Activated naive CD4-positive, alpha-beta T cell treated with anti-CD3 and anti-CD28 coated beads, Interleukin-2, amount 10 ng/mL, durations not matched to agents 7 days and 5 days (primary cell): ENCODE measurements around the gene DDN.

Source experiments
- CTCF ChIA-PET: fragments of 350-600 bp; sonication (Branson Sonifier 250); formaldehyde crosslinking; loops from one replicate; lab custom pipeline; 2021; ENCODE audit warnings: antibody characterized with exemption; lab: Charles Lee
- DNase-seq: peaks from one replicate; pipeline ENCODE4 v3.0.0-alpha.2; 2020
- H3K27ac Mint-ChIP-seq: one replicate; pipeline ENCODE4 v1.8.0; 2021; ENCODE audit warnings: mild to moderate bottlenecking, moderate library complexity, mixed read lengths
- H3K27me3 Mint-ChIP-seq: one replicate; pipeline ENCODE4 v1.8.0; 2021; ENCODE audit warnings: mild to moderate bottlenecking, mixed read lengths
- H3K36me3 Mint-ChIP-seq: one replicate; pipeline ENCODE4 v1.8.0; 2021; ENCODE audit warnings: mixed read lengths
- H3K4me1 Mint-ChIP-seq: one replicate; pipeline ENCODE4 v1.8.0; 2021; ENCODE audit warnings: mixed read lengths
- H3K4me3 Mint-ChIP-seq: one replicate; pipeline ENCODE4 v1.8.0; 2021; ENCODE audit warnings: mild to moderate bottlenecking, moderate library complexity, mixed read lengths
- H3K9me3 Mint-ChIP-seq: one replicate; pipeline ENCODE4 v1.8.0; 2021; ENCODE audit warnings: mixed read lengths

Gene DDN

DNA sequence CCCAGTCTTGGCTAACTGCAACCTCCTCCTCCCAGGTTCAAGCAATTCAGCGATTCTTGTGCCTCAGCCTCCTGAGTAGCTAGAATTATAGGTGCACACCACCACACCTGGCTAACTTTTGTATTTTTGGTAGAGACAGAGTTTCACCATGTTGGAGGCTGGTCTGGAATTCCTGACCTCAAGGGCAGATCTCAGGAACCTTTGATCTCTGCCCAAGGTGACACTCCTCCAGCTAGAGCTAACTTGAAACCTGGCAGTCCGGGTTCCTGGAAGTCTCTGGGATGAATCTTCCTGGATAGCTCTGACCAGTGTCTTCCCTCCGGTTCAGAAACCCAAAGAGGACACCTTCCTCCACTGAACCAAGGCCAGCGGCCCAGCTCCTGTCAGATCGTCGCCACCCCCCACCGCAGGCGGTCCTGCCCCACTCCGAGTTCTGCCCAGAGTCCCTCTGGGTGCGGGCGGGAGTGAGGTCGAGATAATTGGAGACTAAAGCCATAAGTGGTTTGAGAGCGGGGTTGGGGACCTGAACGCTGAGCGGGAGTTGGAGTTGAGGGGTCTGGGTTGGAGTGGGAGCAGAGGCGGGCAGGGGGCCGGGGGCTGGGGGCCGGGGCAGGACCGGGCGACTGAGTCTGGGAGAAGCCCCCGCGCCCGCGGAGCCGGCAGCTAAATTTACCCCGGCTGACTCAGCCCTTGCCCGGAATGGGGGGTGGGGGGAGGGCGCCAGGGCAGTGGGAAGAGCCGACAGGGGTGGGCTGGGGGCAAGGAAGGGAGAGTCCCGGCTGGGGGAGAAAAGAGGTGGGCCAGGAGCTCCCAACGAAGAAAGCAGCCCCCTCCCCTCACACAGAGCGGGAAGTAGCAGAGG is 4.7 kb downstream of the DDN start:
- CTCF ChIA-PET = interaction anchor here (0.6 to 12.7 kb wide), 9 partner anchors 11 to 179 kb away, joined by 3 to 121 read pairs (median 4); partner anchors contain the start of genes DDX23, PRKAG1, RHEBL1 and WNT1
- H3K4me1 Mint-ChIP-seq = peaks cover 23% of the 10 kb centered on the region
- H3K27ac Mint-ChIP-seq = no peak overlapping the region
- H3K9me3 Mint-ChIP-seq = no peaks in the 10 kb centered on the region
- no peaks in the 10 kb centered on the region for H3K36me3 Mint-ChIP-seq
- H3K4me3 Mint-ChIP-seq = no peak overlapping the region
- H3K27me3 Mint-ChIP-seq = peaks cover 95% of the 10 kb centered on the region
- no peak for DNase-seq

DNA sequence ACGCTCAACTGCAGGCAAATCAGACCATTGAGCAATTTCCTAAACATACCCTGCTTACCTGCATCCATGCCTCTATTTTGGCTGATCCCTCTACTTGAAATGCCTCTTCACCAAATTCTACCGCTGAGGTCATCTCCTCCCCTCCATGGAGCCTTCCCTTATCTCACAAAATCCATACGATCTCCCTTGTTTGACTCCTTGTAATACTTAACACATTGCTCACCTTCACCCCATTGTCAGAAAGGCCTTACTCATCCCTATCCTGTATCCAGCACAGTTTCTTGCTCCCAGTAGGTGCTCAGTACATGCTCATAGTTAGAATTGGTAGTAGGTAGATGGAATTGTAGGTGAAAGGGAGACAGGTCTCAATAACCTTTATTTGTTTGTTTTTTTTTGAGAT is 5.4 kb downstream of the DDN start:
- Mint-ChIP-seq H3K4me1 (peaks cover 21% of the 10 kb centered on the region), H3K36me3 (no peaks in the 10 kb centered on the region), H3K9me3 (no peaks in the 10 kb centered on the region), H3K27me3 (peaks cover 95% of the 10 kb centered on the region), H3K4me3 (no peak overlapping the region), H3K27ac (no peak overlapping the region)
- CTCF ChIA-PET = interaction anchor here (0.6 to 12.7 kb wide), 6 partner anchors 12 to 358 kb away, joined by 3 to 121 read pairs (median 6); partner anchors contain the start of genes DDX23 and WNT1
- DNase-seq = no peak

DNA sequence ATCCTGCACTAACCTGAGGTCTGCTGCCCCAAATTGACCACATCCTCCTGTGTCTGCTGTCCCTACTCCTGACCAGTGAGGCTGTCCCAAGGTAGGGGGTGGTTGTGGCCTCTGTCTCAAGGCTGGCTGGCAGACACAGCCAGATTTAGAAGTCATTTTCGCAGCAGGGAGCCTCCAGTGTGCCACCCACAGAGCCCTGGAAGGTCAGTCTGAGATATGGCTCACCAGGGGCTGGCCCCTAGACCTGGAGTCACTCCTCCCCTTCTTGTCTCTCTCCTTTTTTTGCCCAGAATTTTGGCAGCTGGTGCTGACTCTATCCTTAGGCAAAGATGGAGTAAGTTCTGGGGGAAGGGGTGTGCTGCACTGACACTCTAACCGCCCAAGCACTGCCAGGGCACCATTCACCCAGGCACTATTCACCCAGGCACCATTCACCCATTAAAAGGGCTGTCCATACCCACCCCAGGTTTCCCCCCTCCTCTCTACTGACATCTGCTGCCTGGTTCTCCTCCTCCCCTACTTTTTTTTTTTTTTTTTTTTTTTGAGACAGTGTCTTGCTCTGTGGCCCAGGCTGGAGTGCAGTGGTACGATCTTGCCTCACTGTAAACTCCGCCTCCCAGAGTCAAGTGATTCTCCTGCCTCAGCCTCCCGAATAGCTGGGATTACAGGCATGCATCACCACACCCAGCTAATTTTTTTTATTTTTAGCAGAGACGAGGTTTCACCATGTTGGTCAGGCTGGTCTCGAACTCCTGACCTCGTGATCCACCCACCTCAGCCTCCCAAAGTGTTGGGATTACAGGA is 7.7 kb downstream of the DDN start:
- Mint-ChIP-seq H3K4me3 (no peak overlapping the region), H3K9me3 (no peaks in the 10 kb centered on the region), H3K27me3 (peaks cover 95% of the 10 kb centered on the region), H3K4me1 (peaks cover 14% of the 10 kb centered on the region), H3K27ac (no peak overlapping the region), H3K36me3 (no peaks in the 10 kb centered on the region)
- DNase-seq = no peak
- CTCF ChIA-PET = interaction anchor here (0.6 to 12.7 kb wide), 9 partner anchors 8 to 278 kb away, joined by 3 to 121 read pairs (median 4); partner anchors contain the start of genes WNT1 and WNT10B

DNA sequence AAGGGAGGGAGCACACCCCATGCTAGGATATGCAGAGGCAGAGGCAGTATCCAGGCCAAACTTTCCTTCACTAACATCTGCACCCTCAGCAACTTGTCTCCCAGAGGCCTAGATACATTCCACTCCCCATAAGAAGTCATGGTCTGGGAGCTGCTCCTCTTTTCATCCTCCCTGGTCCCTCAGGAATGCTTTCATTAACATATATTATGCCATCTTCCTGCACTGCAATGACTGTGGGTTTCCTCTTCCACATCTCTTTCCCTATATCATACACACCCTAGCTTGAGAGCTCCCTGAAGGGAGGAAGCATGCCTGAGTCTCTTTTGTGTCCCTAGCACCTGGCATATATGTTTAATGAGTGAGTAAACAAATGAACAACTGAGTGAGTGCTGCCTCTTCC is 8.6 kb downstream of the DDN start:
- peaks cover 14% of the 10 kb centered on the region for H3K4me1 Mint-ChIP-seq

DNA sequence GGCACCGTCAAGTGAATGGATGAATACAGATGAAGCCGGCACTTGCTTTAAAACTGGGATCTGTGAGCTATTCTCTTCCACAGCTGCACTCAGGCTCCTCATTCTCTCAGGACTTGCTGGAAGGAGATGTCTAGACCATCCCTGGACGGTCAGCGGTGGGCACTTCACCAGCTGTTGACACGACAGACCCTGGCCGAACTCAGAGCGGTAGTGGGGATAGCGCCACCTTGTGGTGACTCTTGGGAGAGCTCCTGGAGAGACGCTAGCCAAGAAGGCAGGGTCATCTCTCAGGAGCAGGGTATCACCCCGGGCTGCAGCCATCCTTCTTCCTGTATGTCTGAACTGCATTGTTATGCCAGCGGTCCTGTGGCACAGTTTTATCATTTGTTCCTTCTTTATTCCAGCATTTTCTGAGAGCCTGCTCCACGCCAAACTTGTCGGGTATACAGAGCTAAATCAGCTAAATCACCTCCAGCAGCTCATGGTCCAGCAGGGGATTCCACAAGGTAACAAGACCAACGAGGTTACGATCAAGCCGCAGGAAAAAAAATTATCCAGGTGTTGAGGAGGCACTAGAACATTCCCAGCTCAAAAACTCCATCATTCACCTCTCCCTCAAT is 11.0 kb downstream of the DDN start:
- Mint-ChIP-seq H3K27ac (no peak overlapping the region), H3K4me3 (no peak overlapping the region), H3K4me1 (peaks cover 9% of the 10 kb centered on the region), H3K27me3 (peaks cover 95% of the 10 kb centered on the region), H3K36me3 (no peaks in the 10 kb centered on the region), H3K9me3 (no peaks in the 10 kb centered on the region)
- DNase-seq = peak; percentile 84
- CTCF ChIA-PET = interaction anchor here (0.5 to 3.7 kb wide), 49 partner anchors 9 to 250 kb away, joined by 3 to 56 read pairs (median 4); partner anchors contain the start of genes ARF3, DDN, DDX23 and FKBP11

More for the DNA sequence above, 8.6 kb downstream of the DDN start:
- Mint-ChIP-seq H3K36me3 (no peaks in the 10 kb centered on the region), H3K4me3 (no peak overlapping the region), H3K27me3 (peaks cover 95% of the 10 kb centered on the region), H3K9me3 (no peaks in the 10 kb centered on the region), H3K27ac (no peak overlapping the region)
- no peak for DNase-seq
- CTCF ChIA-PET = interaction anchor here (0.6 to 1.7 kb wide), 5 partner anchors 9 to 138 kb away, joined by 3 to 4 read pairs (median 4); partner anchors contain the start of gene WNT1

DNA sequence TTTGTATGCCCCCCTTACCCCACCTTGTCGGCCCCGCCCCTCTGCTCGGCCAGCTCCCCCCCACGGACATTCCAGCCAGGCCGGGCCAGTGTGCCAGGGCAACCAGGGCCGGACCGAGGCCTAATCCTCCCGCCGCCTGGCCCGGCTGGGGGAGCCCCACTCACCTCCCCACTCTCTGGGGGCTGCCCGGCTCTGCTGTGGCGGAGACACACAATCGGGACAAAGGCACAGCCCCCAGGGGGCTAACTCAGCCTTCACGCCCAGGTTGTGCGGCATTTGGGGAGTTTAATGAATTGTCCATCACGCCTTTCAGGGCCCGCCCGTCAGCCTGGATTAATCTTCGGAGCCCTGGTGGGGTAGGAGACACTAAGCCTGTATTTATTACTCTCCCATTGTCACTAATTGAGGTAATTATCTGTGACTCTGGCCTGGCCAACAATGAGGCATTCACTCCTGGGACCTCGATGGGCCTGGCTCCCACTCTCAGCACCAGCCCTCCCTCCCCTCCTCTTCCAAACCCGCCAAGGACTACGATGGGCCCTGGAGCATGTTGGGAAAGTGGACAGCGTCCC is 12.4 kb downstream of the DDN start:
- no peak for DNase-seq
- Mint-ChIP-seq H3K4me1 (peaks cover 19% of the 10 kb centered on the region), H3K9me3 (no peaks in the 10 kb centered on the region), H3K36me3 (peaks cover 1% of the 10 kb centered on the region), H3K4me3 (no peak overlapping the region), H3K27ac (no peak overlapping the region), H3K27me3 (peaks cover 100% of the 10 kb centered on the region)
- CTCF ChIA-PET = interaction anchor here (0.8 to 3.7 kb wide), 9 partner anchors 9 to 134 kb away, joined by 3 to 56 read pairs (median 11); partner anchors contain the start of genes DDX23, FKBP11, WNT1 and WNT10B

DNA sequence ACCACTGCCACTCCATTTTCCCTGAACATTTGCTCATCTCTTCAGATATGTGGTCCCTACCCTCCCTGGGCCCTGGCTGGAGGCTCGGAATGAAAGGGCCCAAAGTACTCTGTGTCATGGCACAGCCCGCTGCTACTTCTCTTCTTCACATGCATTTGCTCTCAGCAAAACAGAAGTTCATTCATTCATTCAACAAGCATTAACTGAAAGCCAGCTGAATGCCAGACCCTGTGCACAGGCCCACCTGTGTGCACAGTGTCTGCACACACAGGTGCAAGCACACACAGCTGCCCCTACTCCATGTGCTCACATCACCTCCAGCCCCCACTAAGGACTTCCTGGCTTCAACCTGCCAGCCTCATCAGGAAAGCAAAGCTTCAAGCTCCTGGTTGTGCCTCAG is 13.3 kb downstream of the DDN start:
- Mint-ChIP-seq H3K27ac (no peak overlapping the region), H3K9me3 (no peaks in the 10 kb centered on the region), H3K27me3 (peaks cover 100% of the 10 kb centered on the region), H3K4me3 (no peak overlapping the region), H3K4me1 (peaks cover 28% of the 10 kb centered on the region), H3K36me3 (peaks cover 7% of the 10 kb centered on the region)
- DNase-seq = no peak
- CTCF ChIA-PET = interaction anchor here (2.1 to 3.7 kb wide), 2 partner anchors 8 to 12 kb away, joined by 4 to 56 read pairs; partner anchors contain the start of gene WNT1

DNA sequence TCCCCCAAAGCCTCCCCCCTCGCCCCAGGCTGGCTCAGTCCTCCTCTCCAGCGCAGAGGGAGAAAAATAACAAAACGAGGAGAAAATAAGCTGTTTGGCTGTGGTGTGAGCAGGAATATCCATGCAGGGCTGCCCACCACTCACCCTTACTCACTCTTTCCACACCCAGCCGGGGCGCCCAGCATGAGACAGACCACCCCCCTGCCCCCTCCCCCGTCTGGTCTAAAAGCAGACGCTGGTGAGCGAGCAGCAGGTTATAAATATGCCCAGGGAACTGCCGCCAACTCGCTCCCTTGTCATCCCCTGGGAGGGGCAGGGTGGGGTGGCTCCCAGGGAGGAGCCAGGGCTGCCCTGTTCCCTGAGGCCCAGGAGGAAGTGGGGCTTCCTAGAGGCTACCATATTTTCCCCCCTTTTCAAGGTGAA is 13.7 kb downstream of the DDN start:
- Mint-ChIP-seq H3K27ac (no peak overlapping the region), H3K27me3 (peaks cover 100% of the 10 kb centered on the region)

DNA sequence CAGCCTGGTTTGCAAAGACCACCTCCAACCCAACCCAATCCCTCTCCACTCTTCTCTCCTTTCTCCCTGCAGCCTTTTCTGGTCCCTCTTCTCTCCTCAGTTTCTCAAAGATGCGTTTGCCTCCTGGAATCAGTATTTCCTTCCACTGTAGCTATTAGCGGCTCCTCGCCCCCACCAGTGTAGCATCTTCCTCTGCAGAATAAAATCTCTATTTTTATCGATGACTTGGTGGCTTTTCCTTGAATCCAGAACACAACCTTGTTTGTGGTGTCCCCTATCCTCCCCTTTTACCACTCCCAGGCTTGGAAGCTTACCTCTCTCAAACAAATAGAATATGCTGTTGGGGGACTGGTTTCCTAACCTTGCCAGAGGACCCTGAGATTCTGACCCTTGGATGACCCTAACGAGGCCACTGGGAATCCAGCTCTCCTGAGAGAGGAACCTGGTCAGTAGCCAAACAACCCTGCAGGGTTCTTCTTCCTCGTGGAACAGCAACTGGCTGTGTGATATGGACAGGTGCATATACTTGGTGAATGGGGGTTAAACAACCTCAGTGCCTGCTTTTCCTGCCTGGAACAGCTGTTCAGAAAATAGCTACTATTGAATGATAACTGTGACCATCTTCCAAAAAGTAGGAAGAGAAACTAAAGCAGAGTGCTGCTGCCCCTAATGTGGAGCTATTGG is 16.6 kb downstream of the DDN start:
- Mint-ChIP-seq H3K36me3 (peaks cover 11% of the 10 kb centered on the region), H3K27me3 (peaks cover 100% of the 10 kb centered on the region), H3K27ac (no peak overlapping the region), H3K9me3 (no peaks in the 10 kb centered on the region), H3K4me1 (peaks cover 48% of the 10 kb centered on the region), H3K4me3 (peak overlapping the region; percentile 69)
- DNase-seq = no peak
- CTCF ChIA-PET = interaction anchor here (1.4 to 9.5 kb wide), 3 partner anchors 13 to 81 kb away, joined by 3 to 121 read pairs (median 36); partner anchors contain the start of genes DDN and WNT10B

More for the DNA sequence above, 13.7 kb downstream of the DDN start:
- CTCF ChIA-PET = interaction anchor here (2.1 to 3.7 kb wide), 2 partner anchors 8 to 12 kb away, joined by 4 to 56 read pairs; partner anchors contain the start of gene WNT1
- peaks cover 9% of the 10 kb centered on the region for H3K36me3 Mint-ChIP-seq
- H3K4me1 Mint-ChIP-seq = peaks cover 32% of the 10 kb centered on the region
- H3K4me3 Mint-ChIP-seq = no peak overlapping the region
- no peaks in the 10 kb centered on the region for H3K9me3 Mint-ChIP-seq
- DNase-seq = no peak

DNA sequence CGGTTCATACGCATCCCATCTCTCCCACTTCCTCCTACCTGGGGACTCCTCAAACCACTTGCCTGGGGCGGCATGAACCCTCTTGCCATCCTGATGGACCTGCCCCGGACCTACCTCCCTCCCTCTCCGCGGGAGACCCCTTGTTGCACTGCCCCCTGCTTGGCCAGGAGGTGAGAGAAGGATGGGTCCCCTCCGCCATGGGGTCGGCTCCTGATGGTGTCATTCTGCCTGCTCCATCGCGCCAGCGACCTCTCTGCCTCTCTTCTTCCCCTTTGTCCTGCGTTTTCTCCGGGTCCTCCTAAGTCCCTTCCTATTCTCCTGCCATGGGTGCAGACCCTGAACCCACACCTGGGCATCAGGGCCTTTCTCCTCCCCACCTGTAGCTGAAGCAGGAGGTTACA is 17.4 kb downstream of the DDN start:
- Mint-ChIP-seq H3K9me3 (no peaks in the 10 kb centered on the region), H3K4me1 (peaks cover 52% of the 10 kb centered on the region)
- CTCF ChIA-PET = interaction anchor here (0.6 to 9.5 kb wide), 4 partner anchors 12 to 91 kb away, joined by 3 to 121 read pairs (median 20); partner anchors contain the start of genes DDN and WNT10B

DNA sequence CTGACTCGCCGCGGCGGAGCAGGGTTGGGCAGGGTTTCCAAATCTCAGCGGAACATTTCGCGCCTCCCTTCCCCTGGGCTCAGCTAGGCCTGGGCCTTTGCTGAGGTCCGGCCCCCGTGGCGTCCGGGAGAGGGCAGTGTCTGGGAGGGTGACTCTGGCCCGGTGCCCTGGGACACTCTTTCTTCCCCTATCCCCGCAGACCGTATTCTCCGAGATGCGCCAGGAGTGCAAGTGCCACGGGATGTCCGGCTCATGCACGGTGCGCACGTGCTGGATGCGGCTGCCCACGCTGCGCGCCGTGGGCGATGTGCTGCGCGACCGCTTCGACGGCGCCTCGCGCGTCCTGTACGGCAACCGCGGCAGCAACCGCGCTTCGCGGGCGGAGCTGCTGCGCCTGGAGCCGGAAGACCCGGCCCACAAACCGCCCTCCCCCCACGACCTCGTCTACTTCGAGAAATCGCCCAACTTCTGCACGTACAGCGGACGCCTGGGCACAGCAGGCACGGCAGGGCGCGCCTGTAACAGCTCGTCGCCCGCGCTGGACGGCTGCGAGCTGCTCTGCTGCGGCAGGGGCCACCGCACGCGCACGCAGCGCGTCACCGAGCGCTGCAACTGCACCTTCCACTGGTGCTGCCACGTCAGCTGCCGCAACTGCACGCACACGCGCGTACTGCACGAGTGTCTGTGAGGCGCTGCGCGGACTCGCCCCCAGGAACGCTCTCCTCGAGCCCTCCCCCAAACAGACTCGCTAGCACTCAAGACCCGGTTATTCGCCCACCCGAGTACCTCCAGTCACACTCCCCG is 18.0 kb downstream of the DDN start:
- DNase-seq = peak; percentile 73
- H3K4me3 Mint-ChIP-seq = peak overlapping the region; percentile 69
- H3K27me3 Mint-ChIP-seq = peaks cover 100% of the 10 kb centered on the region
- no peaks in the 10 kb centered on the region for H3K9me3 Mint-ChIP-seq
- peak overlapping the region; percentile 77 for H3K27ac Mint-ChIP-seq
- H3K36me3 Mint-ChIP-seq = peaks cover 11% of the 10 kb centered on the region
- CTCF ChIA-PET = interaction anchor here (0.6 to 9.5 kb wide), 6 partner anchors 11 to 112 kb away, joined by 3 to 121 read pairs (median 5); partner anchors contain the start of genes DDN and WNT10B
- H3K4me1 Mint-ChIP-seq = peaks cover 52% of the 10 kb centered on the region

More for the DNA sequence above, 17.4 kb downstream of the DDN start:
- no peak for DNase-seq
- H3K27me3 Mint-ChIP-seq = peaks cover 100% of the 10 kb centered on the region
- peaks cover 11% of the 10 kb centered on the region for H3K36me3 Mint-ChIP-seq
- H3K4me3 Mint-ChIP-seq = peak overlapping the region; percentile 69
- H3K27ac Mint-ChIP-seq = no peak overlapping the region
